ENCODE data around the gene COPS7B.
"Not testable (repeated sequence)": the region's sequence is repeated elsewhere in the genome, so short reads cannot be mapped to it uniquely, and the experiment has no call there.

COPS7B gene

DNA sequence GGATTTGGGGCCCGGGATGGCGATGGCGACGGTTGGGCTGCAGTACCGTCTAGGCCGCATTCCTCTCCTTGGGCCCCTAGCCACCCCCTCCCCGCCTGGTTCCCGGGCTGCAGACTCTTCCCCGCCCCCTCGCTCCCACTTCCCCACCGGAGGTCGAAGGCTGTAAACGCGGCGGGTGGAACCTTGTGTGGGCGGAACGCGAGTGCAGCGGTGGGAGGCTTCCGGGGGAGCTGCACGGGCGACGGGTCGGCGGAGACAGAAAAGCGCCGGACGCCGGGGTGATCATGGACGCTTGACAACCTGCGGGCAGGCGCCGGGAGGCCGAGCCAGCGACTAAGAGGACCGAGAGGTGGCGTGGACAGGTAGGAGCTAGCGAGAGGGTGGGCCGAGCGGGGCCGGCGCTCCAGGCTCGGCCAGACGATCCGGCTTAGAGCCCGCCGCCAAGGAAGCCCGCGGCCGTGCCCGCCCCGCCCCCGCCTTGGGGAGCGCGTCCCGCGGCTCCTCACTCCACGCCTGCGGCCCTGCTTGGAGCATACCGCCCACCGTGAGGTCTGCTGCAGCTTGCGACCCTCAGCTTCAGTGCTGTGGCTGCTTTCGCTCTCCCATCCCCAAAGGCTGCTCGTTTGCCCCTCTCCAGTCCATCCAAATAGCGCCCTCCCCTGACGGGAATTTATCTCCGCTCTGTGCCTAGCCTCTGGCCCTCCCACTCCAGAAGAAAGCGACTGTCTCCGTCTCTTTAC lies at the start of gene COPS7B:
COPS7B (plus strand) TSS at position 269 of the 740 bp plus-strand sequence. CDS start 2,126 bp downstream, outside the sequence.
- peak; percentile 78 for FAIRE-seq
- peak; percentile 75 for DNase-seq (ENCODE audit: extremely low spot score, insufficient read length, low read depth)

DNA sequence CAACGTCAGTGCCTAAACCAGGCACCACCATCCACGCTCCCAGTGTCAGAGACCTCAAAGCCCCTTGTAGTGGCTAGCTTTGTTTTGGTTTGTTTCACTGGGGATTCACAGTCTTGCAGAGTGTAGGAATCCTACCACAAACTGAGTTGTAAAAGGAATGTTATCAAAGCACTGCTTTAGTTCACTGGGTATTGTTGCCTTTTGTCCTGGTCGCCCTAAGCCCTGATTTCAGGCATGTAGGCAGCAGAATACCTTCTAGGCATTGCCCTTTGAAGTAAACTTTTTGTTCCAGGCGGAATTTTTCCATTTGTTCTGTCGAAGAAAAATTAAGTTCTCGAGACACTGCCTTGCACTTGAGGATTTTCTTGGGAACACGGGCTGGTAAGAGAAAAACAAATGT lies 48.5 kb upstream of the COPS7B start:
- DNase-seq (ENCODE audit: extremely low spot score, insufficient read length, low read depth) (no peak), FAIRE-seq (no peak)

DNA sequence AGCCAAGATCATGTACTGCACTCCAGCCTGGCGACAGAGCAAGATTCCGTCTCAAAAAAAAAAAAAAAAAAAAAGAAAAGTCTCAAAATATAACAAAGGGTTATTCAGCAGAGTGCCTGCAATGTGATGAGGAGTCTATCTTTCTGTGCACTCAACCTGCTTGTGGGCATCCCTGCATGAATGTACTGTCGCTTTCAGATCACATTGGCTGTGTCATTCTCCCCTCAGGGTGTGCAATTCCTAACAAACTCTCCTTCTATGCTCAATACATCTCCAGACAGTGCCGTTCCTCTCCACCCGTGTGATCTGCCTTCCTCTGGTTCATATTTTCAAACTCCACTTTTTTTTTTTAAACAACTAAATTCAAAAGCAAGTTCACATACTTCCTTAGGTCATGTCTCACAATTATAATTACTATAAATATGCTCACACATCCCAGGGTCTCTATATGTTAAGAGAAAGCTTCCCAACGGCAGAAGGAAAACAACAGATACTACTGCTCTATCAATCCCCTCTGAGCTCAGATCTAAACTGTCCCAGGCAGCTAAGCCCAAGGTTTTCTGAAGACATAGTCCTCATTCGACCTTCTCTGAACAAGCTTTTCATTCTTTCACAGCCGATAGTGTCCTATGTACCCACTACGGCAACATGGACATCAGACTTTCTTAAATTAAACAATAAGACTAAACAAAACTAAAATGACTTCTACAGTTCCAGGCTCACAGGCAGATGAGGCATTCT lies 42.7 kb upstream of the COPS7B start:
- FAIRE-seq (no peak), DNase-seq (ENCODE audit: extremely low spot score, insufficient read length, low read depth) (no peak)

DNA sequence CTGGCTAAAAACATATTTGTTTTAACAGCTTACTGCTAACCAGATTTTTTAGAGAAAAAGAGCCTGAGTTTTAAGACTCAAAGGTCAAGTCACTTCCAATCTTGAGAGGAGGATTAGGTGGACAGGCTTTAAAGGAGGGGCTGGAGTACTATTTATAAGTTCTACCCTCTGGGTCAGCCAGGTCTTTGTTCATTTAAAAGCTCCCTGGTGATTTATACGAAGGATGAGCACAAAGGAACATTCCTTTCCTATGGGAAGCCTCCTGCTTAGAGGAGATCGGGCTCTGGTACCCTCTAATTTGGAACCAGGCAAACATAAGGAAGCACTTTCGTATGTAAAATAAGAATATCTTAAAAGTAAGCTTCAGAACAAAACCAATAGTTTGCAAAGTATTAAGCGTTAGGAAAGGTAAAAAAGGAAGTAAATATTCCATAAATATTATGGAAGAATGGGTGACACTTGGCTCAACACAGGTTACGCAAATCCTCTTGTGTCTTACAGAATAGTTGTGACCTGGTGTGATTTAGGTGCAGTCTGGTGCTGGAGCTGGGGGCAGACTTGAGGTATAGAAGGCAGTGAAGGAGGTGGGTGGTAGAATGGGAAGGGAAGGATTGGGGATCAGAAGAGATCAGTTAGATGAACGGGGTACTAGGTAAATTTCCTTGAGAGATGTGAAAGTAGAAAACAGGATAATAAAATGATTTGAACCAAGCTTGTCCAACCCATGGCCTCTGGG lies 40.8 kb upstream of the COPS7B start:
- DNase-seq (ENCODE audit: extremely low spot score, insufficient read length, low read depth), result no peak
- FAIRE-seq, result no peak

DNA sequence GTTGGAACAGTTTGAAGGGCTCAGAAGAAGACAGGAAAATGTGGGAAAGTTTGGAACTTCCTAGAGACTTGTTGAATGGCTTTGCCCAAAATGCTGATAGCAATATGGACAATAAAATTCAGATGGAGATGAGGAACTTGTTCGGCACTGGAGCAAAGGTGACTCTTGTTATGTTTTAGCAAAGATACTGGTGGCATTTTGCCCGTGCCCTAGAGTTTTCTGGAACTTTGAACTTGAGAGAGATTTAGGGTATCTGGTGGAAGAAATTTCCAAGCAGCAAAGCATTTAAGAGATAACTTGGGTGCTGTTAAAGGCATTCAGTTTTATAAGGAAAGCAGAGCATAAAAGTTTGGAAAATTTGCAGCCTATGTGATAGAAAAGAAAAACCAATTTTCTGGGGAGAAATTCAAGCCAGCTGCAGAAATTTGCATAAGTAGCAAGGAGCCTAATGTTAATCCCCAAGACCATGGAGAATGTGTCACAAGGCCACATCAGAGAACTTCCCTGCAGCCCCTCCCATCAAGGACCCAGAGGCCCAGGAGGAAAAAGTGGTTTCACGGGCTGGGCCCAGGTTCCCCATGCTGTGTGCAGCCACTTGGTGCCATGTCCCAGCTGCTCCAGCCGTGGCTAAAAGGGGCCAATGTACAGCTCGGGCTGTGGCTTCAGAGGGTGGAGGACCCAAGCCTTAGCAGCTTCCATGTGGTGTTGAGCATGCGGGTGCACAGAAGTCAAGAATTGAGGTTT lies 37.9 kb upstream of the COPS7B start:
- not testable (repeated sequence) for DNase-seq (ENCODE audit: extremely low spot score, insufficient read length, low read depth); FAIRE-seq

DNA sequence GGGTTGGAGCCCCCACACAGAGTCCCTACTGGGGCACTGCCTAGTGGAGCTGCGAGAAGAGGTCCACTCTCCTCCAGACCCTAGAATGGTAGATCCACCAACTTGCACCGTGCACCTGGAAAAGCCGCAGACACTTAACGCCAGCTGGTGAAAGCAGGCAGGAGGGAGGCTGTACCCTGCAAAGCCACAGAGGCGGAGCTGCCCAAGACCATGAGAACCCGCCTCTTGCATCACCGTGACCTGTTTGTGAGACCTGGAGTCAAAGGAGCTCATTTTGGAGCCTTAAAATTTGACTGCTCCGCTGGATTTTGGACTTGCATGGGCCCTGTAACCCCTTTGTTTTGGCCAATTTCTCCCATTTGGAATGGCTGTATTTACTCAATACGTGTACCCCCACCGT lies 37.2 kb upstream of the COPS7B start:
- FAIRE-seq; DNase-seq (ENCODE audit: extremely low spot score, insufficient read length, low read depth): not testable (repeated sequence)

DNA sequence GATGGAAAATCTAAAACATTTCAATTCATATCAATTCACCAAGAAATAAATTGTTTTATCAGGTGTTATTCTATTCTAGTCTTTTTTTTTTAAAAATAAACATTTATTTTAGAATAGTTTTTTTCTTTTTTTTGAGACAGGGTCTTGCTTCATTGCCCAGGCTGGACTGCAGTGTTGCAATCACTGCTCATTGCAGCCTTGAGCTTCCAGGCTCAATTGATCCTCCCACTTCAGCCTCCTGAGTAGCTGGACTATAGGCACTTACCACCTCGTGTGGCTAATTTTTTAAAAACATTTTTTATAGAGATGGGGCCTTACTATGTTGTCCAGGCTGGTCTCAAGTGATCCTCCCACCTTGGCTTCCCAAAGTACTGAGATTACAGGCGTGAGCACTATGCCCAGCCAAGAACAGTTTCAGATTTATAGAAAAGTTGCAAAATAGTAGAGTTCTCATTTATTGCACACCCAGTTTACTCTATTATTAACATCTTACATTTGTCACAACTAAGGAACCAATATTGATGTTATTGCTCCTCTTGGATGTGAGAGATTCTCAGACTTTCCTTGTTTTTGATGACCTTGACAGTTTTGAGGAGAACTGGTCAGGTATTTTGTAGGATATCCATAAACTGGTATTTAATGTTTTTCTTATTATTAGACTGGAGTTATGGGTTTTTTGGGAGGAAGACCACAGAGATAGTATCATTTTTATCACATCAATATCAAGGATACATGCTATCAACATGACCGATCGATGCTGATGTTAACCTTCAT lies 35.0 kb upstream of the COPS7B start:
- no peak for FAIRE-seq
- no peak for DNase-seq (ENCODE audit: extremely low spot score, insufficient read length, low read depth)

DNA sequence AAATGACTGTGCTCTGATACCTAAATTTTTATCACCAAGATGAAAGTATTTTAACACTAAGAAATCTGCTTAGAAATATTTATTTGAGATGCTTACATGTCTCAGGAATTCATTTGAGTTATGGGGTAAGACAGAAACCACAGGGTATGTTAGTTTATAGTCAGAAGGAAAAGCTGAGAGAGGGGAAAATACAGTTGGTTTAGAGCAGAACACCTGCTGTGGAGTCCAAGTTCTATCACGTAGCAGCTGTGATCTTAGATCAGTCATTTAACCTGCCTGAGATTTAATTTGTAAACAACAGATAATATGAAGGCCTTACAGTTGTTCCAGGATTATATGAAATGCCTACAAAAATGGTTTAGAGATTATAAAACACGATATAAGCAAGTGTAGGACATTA lies 34.2 kb upstream of the COPS7B start:
- FAIRE-seq, result no peak
- DNase-seq (ENCODE audit: extremely low spot score, insufficient read length, low read depth), result no peak

DNA sequence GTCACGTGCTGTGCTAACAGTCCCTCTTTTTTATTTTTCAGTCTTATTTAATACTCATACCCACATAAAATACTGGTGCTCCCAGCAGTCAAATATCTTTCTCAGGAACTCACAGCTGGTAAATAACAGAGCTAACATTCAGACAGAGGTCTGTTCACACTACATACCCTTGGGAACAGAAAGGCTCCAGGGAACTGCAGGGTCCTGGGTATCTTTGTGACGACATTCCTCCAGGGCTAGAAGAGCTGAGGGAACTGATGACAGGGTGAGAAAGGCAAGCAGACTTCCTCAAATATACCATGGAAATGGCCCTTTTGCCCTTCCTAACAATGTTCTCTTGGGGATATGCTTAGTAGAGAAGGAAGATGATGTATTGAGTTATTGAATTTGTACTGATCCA lies 24.5 kb upstream of the COPS7B start:
- FAIRE-seq, result no peak
- DNase-seq (ENCODE audit: extremely low spot score, insufficient read length, low read depth), result no peak

DNA sequence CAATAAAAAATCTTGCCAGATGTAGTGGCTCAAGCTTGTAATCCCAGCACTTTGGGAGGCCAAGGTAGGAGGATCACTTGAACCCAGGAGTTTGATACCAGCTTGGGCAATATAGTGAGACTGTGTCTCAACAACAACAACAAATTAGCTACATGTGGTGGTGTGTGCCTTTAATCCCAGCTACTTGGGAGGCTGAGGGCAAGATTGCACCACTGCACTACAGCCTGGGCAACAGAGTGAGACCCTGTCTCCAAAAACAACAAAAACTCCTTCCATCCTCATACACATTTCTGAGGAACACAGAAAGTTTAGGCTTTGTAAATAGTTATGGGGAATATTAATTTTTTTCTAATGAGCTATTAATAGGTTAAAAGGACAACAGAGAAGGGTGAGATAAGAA lies 22.1 kb upstream of the COPS7B start:
- DNase-seq (ENCODE audit: extremely low spot score, insufficient read length, low read depth), result no peak

DNA sequence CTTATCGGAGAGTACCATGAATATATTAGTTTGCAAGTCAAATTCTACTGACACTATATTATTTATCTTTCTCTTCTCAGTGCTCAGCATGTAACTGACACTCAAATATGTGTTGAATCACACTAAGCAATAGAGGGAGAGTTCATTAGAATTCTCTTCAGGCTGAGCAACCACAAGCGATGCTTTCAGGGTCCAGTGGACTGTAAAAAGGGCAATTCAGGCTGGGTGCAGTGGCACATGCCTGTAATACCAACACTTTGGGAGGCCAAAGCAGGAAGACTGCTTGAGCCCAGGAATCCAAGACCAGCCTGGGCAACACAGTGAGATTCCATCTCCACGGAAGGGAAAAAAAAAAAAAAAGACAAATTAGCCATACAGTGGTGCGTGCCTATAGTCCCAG lies 21.5 kb upstream of the COPS7B start:
- FAIRE-seq (peak; percentile 68), DNase-seq (ENCODE audit: extremely low spot score, insufficient read length, low read depth) (no peak)

More for the DNA sequence above, 22.1 kb upstream of the COPS7B start:
- FAIRE-seq, result no peak

DNA sequence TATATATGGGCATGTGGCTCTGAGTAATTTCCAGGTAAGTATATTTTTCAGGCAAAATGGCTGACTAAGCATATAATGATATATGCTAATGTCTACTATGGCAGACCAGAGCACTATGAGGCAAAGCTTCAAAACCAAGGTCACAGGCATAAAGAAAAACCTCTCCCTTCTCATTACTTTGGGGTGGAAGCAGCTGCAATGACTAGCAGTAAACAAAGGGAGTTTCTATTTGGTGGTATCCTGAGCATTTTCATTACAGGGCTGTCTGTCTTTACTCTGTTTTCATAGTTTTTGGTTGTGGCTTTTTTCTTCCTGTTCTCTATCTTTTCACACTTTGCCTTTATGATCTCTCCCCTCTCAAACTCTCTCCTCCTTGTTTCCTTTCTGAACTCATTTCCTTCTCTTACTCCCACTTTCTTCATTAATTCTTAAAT lies 20.7 kb upstream of the COPS7B start:
- peak; percentile 56 for FAIRE-seq

DNA sequence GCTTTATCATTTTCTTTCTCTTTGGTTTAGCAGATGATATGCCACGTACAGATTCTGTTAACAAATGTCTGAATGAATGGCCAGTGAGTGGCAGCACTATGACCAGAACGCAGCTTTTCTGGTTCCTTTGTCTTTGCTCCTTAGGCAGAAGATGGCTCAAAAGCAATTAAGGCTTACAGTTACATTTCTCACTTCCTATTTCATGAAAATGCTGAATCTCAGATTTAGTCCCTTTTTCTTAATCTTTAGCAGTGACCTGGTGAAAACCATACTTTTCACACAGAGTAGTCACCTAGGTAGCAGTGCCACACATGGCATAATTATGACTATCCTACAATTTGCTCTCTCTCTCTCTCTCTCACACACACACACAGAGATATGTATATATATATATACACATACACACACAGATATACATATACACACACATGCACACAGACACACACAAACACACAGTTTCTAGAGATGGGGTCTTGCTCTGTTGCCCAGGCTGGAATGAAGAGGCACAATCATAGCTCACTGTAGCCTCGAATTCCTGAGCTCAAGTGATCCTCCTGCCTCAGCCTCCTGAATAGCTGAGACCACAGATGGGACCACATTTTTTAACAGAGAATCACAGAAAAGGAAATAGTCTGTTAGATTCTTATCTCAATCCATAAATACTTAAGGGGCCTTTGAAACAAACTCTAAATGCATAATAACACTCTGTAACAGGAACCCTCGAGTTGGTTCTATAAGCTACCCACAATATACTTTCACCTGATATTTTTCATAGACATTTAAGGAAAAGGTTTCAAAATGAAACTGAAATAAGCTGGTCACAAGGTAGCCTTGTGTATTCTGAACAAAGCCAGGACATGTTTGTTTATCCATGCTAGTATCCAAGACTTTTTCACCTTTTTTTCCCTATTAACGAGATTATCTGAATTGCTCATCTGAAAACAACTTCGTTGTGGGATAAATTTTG lies 16.8 kb upstream of the COPS7B start:
- DNase-seq (ENCODE audit: extremely low spot score, insufficient read length, low read depth) (no peak), FAIRE-seq (peak; percentile 68)

More for the DNA sequence above, 20.7 kb upstream of the COPS7B start:
- DNase-seq (ENCODE audit: extremely low spot score, insufficient read length, low read depth), result no peak

DNA sequence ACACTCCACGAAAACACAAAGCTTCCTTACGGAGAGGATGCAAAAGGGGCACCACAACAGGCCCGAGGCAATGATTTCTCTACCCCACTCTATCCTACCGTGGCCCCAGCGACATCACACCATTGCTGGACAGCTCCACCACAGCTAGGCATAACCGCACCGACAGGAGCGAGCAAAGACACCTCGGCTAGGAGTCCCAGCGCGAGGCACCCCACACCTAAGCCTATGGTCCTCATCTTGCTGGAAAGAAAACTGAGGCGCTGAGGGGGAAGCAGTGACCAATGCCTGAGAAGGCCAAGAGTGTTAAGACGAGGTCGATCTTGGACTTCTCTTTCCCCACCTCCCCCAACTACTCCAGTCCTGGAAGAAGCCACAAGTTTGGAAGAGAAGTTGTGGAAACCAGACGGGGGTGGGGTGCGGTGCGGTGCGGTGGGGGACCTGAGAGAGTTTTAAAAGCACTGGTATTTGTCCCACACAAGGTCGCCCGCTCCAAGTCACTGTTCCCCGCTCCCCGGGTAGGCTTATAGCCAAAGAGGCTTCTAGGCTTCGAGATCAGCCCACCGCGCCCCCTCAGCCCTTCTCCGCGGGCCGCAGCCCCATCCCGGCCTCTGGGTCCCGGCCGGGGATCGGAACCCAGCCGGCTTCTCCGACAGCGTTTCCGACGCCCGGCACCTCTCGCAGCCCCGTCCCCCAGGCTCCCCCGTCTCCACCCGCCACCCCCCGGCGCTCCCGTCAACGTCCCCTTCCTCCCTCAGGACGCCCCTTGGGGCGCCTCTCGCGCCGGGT lies 5.9 kb upstream of the COPS7B start:
- FAIRE-seq (no peak), DNase-seq (ENCODE audit: extremely low spot score, insufficient read length, low read depth) (no peak)

DNA sequence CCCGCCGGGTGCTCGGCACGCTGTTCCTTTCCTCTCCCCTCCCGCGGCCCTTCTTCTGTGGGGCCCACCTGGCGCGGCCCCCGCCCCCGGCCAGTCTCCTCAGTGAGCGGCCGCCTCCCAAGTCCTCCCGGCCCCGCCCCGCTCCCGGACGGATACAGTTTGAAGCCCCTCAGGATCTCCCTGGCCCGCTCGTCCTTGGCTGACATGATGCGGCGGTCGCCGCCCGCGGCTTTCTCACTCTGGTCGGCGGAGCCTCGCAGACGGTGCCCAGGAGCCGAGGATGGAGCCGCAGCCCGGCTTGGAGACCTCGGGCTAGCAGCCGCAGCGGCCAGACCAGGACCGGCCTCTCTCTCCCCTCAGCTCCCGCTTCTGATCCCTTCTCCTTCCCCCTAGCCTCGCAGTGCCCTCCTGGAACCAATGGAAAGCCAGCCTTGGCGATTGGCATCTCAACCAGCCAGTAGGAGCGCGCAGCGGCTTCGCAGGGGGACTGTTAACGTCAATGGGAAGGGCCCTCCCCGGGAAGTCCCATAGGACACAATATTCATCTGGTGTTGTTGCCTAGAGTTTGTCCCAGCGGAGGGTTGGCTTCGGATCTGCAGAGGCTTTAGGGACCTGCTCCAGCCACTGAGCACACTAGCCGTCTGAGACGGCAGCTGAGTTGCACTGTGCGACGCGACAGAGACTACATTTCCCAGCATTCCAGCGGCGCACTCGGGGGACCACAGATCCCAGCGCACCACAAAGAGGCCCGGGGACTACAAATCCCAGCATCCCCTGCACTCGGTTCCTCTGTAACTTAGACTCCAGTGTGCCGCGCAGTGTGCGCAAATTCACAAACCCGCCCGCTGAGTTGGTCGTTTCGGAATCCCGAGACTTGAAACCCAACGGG lies 5.1 kb upstream of the COPS7B start, which contains the start of gene PDE6D:
PDE6D (minus strand) TSS at position 374 of the 889 bp plus-strand sequence; CDS start at position 206, 168 bp downstream.
- DNase-seq (ENCODE audit: extremely low spot score, insufficient read length, low read depth) (peak; percentile 97), FAIRE-seq (peak; percentile 100)

Data from GM18507 (cell line).